Retinal pigment epithelial cell (primary cell): ENCODE results near the gene MARCHF10.

Source experiments
- DNase-seq: peaks from one replicate; pipeline ENCODE4 v3.0.0-alpha.2; 2010; ENCODE audit warnings: low read depth
- H3K4me3 ChIP-seq: 2 replicates; pipeline ENCODE4 v1.5.1; 2011; ENCODE audit warnings: mild to moderate bottlenecking, low read length, control low read depth, moderate library complexity
- TF ChIP-seq, protein P1 (sequence below): conservative IDR thresholded peaks from 2 replicates; pipeline ENCODE4 v1.5.1; 2011; ENCODE audit warnings: low read depth, low read length, control low read depth, inconsistent platforms

MARCHF10 gene

DNA sequence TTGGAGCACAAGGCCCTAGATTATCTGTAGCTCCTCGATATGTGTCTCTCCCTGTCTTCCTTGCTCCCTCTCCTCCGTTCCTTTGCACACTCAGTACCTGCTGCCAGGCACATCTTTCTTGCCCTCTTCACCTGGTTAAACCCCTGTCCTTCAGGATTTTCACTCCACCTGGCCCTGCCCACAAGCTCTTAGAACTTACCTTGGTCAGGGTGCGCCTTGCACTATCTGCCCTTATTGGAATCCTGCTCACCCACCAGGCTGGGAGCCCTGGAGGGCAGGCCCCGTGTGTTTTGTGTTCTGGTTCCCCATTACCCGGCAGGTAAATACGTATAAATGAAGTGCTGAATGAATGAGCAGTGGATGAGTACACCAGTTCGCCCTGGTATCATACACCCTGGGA is 54.6 kb downstream of the MARCHF10 start:
- no peak overlapping the region for H3K4me3 ChIP-seq
- TF ChIP-seq, protein P1, sequence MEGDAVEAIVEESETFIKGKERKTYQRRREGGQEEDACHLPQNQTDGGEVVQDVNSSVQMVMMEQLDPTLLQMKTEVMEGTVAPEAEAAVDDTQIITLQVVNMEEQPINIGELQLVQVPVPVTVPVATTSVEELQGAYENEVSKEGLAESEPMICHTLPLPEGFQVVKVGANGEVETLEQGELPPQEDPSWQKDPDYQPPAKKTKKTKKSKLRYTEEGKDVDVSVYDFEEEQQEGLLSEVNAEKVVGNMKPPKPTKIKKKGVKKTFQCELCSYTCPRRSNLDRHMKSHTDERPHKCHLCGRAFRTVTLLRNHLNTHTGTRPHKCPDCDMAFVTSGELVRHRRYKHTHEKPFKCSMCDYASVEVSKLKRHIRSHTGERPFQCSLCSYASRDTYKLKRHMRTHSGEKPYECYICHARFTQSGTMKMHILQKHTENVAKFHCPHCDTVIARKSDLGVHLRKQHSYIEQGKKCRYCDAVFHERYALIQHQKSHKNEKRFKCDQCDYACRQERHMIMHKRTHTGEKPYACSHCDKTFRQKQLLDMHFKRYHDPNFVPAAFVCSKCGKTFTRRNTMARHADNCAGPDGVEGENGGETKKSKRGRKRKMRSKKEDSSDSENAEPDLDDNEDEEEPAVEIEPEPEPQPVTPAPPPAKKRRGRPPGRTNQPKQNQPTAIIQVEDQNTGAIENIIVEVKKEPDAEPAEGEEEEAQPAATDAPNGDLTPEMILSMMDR = no peak
- DNase-seq = no peak

DNA sequence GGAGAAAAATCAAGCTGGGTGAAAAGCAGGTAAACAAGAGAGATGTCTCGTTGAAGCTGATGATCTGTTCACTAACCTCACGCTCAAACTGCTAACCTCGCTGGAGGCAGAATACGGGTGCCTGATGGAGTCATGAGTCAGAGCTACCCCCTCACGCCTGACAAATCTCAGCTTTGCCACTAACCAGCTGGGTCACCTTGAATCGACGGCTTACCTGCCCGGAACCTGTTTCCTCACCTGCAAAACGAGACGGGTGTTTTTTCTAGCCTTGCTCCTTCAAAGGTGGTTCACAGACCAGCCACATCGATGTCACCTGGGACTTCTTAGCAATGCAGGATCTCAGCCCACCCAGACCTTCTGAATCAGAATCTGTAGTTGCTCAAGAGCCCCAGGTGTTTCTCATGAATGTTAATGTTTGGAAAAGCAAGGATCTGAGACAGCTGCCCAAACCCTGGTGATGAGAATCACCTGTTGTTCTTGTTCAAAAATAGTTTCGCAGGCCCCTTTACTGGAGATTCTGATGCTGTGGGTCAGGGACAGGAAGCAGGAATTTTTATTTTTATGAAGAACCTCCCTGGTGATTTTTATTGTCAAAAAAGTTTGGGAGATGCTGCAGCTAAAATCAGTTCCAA is 56.9 kb downstream of the MARCHF10 start:
- H3K4me3 ChIP-seq = no peak overlapping the region
- TF ChIP-seq, protein P1 = no peak
- DNase-seq = no peak

DNA sequence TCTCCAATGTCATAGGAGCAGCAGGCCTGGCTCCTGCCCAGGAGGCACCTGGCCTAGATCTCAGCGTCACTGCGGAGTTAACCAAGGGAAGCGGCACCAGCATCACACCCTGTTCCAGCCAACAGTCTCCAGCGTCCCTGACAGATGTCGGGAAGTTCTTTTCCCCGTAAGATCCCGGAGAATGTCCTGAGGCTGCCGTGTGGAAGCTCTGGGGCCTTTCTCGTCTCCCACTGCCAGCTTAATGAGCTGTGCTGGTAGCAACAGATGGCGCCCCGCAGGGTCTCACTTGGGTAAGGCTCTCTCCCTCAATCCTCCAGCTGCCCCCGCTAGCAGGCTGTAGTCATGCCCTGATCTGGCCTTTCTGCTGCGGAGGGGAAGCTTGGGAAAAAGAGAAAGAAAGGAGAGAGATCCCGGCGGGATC is 57.5 kb downstream of the MARCHF10 start:
- no peak overlapping the region for H3K4me3 ChIP-seq
- TF ChIP-seq, protein P1 = no peak
- DNase-seq = no peak

DNA sequence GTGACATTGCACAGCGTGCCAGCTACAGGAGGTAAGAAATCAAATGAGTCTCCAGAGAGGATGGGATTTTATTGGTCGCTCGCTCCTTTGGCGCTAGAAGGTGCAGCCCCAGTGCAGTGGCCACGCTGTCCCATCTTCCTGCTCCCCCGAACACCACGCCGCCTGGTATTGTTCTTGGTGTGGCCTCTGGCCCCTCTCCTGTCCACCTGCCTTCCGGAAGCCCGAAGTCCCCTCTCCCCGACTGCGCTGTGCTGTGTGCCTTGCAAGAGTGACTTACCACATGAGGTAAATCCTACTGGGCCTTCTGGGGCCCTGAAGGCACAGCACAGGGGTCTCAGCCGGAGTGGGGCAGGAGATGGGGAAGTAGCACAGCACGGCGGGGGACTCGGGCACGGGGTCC is 58.2 kb downstream of the MARCHF10 start:
- DNase-seq = no peak
- no peak overlapping the region for H3K4me3 ChIP-seq
- TF ChIP-seq, protein P1 = no peak

DNA sequence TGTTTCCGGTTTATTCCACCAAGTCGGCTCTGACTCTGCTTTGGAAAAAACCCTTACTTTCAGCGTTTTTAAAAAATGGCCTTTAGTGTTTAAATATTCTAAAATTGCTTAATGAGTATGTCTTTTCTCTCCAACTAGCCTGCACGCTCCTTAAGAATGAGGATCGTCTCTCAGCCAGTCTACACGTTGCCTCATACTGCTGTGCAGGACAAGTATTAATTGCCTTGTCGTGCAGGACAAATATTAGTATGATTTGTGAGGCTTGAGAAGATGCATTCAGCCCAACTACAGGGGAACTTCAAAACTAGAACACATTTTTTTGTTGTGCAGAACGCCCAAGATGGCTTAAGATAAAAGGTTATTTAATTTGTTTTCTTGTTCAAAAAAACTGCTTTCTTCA is 61.2 kb downstream of the MARCHF10 start:
- no peak for DNase-seq
- TF ChIP-seq, protein P1 = no peak
- no peak overlapping the region for H3K4me3 ChIP-seq

DNA sequence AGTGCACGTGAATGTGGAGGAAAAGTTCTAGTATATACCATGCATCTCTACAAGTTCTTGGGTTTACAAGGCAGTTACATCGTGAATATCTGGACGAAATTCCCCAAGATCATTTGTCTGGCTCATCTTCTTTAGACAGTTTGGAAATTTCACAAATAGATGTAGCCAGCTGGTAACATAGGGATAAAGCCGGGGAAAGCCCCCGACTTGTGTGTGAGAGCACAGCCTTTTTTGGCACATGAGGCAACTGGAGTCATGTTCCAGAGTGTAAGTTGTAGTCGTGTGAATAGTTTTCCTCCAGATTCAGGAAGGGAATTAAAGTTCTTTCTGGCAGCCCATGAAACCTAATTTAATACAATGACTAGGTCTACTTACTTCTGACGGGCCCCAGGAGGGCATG is 62.3 kb downstream of the MARCHF10 start:
- DNase-seq = no peak
- H3K4me3 ChIP-seq = no peak overlapping the region
- TF ChIP-seq, protein P1 = no peak

DNA sequence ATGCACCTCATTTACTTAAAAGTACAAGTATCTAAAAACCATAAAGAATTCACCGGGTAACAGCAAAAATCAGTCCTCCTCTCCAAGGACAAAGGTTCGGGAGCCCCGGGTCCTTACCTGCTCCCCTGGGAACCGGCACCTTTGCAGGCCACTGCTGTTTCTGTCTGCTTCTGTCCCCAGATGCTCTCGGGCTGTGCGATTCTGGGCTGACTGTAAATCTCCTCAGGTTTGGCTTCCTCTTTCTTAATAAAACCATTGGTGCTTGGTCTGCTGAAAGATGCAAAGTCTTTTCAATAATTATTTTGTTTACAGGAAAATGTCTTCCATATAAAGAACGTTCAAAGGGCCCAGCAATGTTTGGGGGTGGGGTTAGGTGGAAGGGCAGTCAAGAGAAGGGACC is 63.9 kb downstream of the MARCHF10 start:
- no peak overlapping the region for H3K4me3 ChIP-seq
- TF ChIP-seq, protein P1 = no peak
- no peak for DNase-seq
